ENCODE data around the gene CDKAL1. TPM values are rescaled to one million over a fixed set of nuclear protein-coding genes. Genes with fewer than 3 reads are reported as not detected.
A peak's percentile ranks its signal among the peaks of the same experiment; 100 is the strongest.

The CDKAL1 gene
- total RNA-seq, 1 donor from 2014 or later: 39.6 TPM

DNA sequence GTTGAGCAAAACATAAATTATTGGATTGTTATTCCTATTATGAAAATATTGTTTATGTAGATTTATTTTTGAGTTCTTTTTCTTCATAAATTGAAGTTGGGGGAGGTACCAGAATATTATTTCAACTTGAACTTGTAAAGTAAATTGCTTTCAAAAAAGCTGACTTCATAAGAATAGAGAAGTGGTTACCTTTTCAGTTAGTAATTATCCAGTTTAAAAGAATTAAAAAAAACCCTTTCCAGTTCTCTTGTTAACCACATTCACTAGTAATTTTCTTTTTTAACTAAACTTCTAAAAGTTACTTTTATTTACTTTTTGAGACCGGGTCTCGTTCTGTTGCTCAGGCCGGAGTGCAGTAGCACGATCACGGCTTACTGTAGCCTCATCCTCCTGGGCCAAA lies 124.3 kb downstream of the CDKAL1 start:
- H3K4me1 Mint-ChIP-seq: peaks cover 15% of the 10 kb centered on the region
- H3K27me3 ChIP-seq: no peaks in the 10 kb centered on the region

GRCh38 chr6:20660534-20660933 lies 126.3 kb downstream of the CDKAL1 start:
- Histone ChIP-seq H3K4me2 (no peak overlapping the region), H3K79me2 (ENCODE audit: low read depth) (peaks cover 17% of the 10 kb centered on the region), H3K4me1 (peaks cover 14% of the 10 kb centered on the region), H2AFZ (replicated peaks) (no peak overlapping the region), H3K9ac (no peak overlapping the region), H3F3A (ENCODE audit: low read depth) (no peaks in the 10 kb centered on the region), H3K36me3 (no peaks in the 10 kb centered on the region), H3K9me3 (ENCODE audit: low read depth) (no peaks in the 10 kb centered on the region), H3K4me3 (no peak overlapping the region), H3K27me3 (no peaks in the 10 kb centered on the region), H4K20me1 (ENCODE audit: low read depth) (no peaks in the 10 kb centered on the region), H3K27ac (no peak overlapping the region)
- Mint-ChIP-seq H3K36me3 (no peaks in the 10 kb centered on the region), H3K27me3 (ENCODE audit: insufficient read depth, low read depth) (no peaks in the 10 kb centered on the region), H3K27ac (no peak overlapping the region), H3K4me3 (no peak overlapping the region), H3K9me3 (no peaks in the 10 kb centered on the region), H3K4me1 (peaks cover 15% of the 10 kb centered on the region)
- no peak for TF ChIP-seq EZH2 (IDR thresholded peaks at IDR 0.05)
- DNase-seq (ENCODE audit: low spot score): no peak

More for the DNA sequence above, 124.3 kb downstream of the CDKAL1 start:
- Histone ChIP-seq H3K9me3 (ENCODE audit: low read depth) (no peaks in the 10 kb centered on the region), H3K36me3 (no peaks in the 10 kb centered on the region), H3F3A (ENCODE audit: low read depth) (no peaks in the 10 kb centered on the region), H3K27ac (no peak overlapping the region), H3K9ac (no peak overlapping the region), H3K4me1 (peaks cover 14% of the 10 kb centered on the region), H3K4me3 (no peak overlapping the region), H3K4me2 (no peak overlapping the region), H2AFZ (replicated peaks) (no peak overlapping the region), H3K79me2 (ENCODE audit: low read depth) (peaks cover 17% of the 10 kb centered on the region), H4K20me1 (ENCODE audit: low read depth) (no peaks in the 10 kb centered on the region)
- Mint-ChIP-seq H3K27me3 (ENCODE audit: insufficient read depth, low read depth) (no peaks in the 10 kb centered on the region), H3K4me3 (no peak overlapping the region), H3K36me3 (no peaks in the 10 kb centered on the region), H3K27ac (no peak overlapping the region), H3K9me3 (no peaks in the 10 kb centered on the region)
- TF ChIP-seq, protein P1, sequence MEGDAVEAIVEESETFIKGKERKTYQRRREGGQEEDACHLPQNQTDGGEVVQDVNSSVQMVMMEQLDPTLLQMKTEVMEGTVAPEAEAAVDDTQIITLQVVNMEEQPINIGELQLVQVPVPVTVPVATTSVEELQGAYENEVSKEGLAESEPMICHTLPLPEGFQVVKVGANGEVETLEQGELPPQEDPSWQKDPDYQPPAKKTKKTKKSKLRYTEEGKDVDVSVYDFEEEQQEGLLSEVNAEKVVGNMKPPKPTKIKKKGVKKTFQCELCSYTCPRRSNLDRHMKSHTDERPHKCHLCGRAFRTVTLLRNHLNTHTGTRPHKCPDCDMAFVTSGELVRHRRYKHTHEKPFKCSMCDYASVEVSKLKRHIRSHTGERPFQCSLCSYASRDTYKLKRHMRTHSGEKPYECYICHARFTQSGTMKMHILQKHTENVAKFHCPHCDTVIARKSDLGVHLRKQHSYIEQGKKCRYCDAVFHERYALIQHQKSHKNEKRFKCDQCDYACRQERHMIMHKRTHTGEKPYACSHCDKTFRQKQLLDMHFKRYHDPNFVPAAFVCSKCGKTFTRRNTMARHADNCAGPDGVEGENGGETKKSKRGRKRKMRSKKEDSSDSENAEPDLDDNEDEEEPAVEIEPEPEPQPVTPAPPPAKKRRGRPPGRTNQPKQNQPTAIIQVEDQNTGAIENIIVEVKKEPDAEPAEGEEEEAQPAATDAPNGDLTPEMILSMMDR (IDR thresholded peaks at IDR 0.05): no peak
- TF ChIP-seq EZH2phosphoT487 (IDR thresholded peaks at IDR 0.05) (no peak), EZH2 (IDR thresholded peaks at IDR 0.05) (no peak)
- DNase-seq (ENCODE audit: low spot score): no peak

DNA sequence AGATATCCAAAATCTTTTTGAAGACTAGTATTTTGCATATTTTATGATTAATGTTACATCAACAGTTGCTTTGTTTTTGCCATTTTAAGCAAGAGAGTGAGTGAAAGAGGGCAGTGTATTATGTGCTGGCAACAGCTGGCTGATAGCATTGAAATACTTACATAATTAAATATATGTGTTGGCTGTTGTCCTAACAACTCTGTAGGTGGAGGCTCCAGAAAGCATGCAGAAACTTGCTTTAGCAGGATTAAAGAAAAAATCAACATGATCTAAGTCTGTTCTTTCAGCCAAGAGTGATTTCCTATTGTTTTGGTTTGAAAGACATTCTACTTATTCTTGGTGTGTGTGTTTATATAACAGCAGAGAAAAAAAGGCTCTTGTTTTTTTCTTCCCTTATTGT lies 127.5 kb downstream of the CDKAL1 start:
- TF ChIP-seq, protein P1 (IDR thresholded peaks at IDR 0.05): no peak
- no peak for TF ChIP-seq EZH2phosphoT487 (IDR thresholded peaks at IDR 0.05)
- no peak for TF ChIP-seq EZH2 (IDR thresholded peaks at IDR 0.05)

GRCh38 chr6:20664250-20664649 lies 130.0 kb downstream of the CDKAL1 start:
- H3K4me1 ChIP-seq: peaks cover 14% of the 10 kb centered on the region
- no peak for DNase-seq (ENCODE audit: low spot score)
- no peaks in the 10 kb centered on the region for H3K36me3 ChIP-seq
- no peak overlapping the region for H3K27ac ChIP-seq
- H3K27me3 ChIP-seq: no peaks in the 10 kb centered on the region
- no peaks in the 10 kb centered on the region for H3K9me3 ChIP-seq (ENCODE audit: low read depth)
- Mint-ChIP-seq H3K27ac (no peak overlapping the region), H3K9me3 (no peaks in the 10 kb centered on the region), H3K36me3 (no peaks in the 10 kb centered on the region), H3K4me1 (peaks cover 10% of the 10 kb centered on the region), H3K27me3 (ENCODE audit: insufficient read depth, low read depth) (no peaks in the 10 kb centered on the region), H3K4me3 (no peak overlapping the region)
- no peak overlapping the region for H2AFZ ChIP-seq (replicated peaks)
- H3K4me2 ChIP-seq: no peak overlapping the region
- H3K4me3 ChIP-seq: no peak overlapping the region
- no peaks in the 10 kb centered on the region for H3F3A ChIP-seq (ENCODE audit: low read depth)
- no peak overlapping the region for H3K9ac ChIP-seq
- no peaks in the 10 kb centered on the region for H4K20me1 ChIP-seq (ENCODE audit: low read depth)
- TF ChIP-seq EZH2 (IDR thresholded peaks at IDR 0.05): no peak
- no peak for TF ChIP-seq EZH2phosphoT487 (IDR thresholded peaks at IDR 0.05)
- TF ChIP-seq, protein P1 (IDR thresholded peaks at IDR 0.05): no peak
- peaks cover 17% of the 10 kb centered on the region for H3K79me2 ChIP-seq (ENCODE audit: low read depth)

More for the DNA sequence above, 127.5 kb downstream of the CDKAL1 start:
- no peak overlapping the region for H3K27ac Mint-ChIP-seq
- peaks cover 14% of the 10 kb centered on the region for H3K4me1 ChIP-seq
- H3K36me3 ChIP-seq: no peaks in the 10 kb centered on the region
- peaks cover 15% of the 10 kb centered on the region for H3K4me1 Mint-ChIP-seq
- H3K79me2 ChIP-seq (ENCODE audit: low read depth): peaks cover 17% of the 10 kb centered on the region
- no peaks in the 10 kb centered on the region for H3K27me3 Mint-ChIP-seq (ENCODE audit: insufficient read depth, low read depth)
- H3K4me3 Mint-ChIP-seq: no peak overlapping the region
- no peak overlapping the region for H2AFZ ChIP-seq (replicated peaks)
- H3K27ac ChIP-seq: no peak overlapping the region
- H3K4me3 ChIP-seq: no peak overlapping the region
- no peaks in the 10 kb centered on the region for H3F3A ChIP-seq (ENCODE audit: low read depth)
- H3K9me3 Mint-ChIP-seq: no peaks in the 10 kb centered on the region
- peak overlapping the region; percentile 34 for H3K4me2 ChIP-seq
- no peaks in the 10 kb centered on the region for H3K9me3 ChIP-seq (ENCODE audit: low read depth)
- no peaks in the 10 kb centered on the region for H4K20me1 ChIP-seq (ENCODE audit: low read depth)
- H3K36me3 Mint-ChIP-seq: no peaks in the 10 kb centered on the region
- H3K27me3 ChIP-seq: no peaks in the 10 kb centered on the region
- no peak overlapping the region for H3K9ac ChIP-seq
- DNase-seq (ENCODE audit: low spot score): no peak

All from neural progenitor cell (in vitro differentiated cells).